Sigmoid colon (tissue), 7 donors: ENCODE data around the gene LYRM4. TPM values are rescaled to one million over a fixed set of nuclear protein-coding genes. Genes with fewer than 3 reads are reported as not detected.

Experiments used
- DNase-seq: peaks from one replicate; pipeline ENCODE4 v3.0.0-alpha.2; 2019
- H3K27ac ChIP-seq, 4 donors: fragments of 200-600 bp; sonication (generic); one replicate each; pipeline ENCODE4 v1.5.1; 2016 to 2019; ENCODE audit warnings: mild to moderate bottlenecking in 1 of 4
- H3K27me3 ChIP-seq, 3 donors: fragments of 200-600 bp; sonication (generic); one replicate each; pipeline ENCODE4 v1.5.1; 2019; ENCODE audit warnings: mild to moderate bottlenecking in 1 of 3
- H3K36me3 ChIP-seq, 4 donors: fragments of 200-600 bp; sonication (generic); one replicate each; pipeline ENCODE4 v1.5.1; 2016 to 2019
- H3K4me1 ChIP-seq, 4 donors: fragments of 200-600 bp; sonication (generic); one replicate each; pipeline ENCODE4 v1.5.1; 2017 to 2019
- H3K4me3 ChIP-seq, 4 donors: fragments of 200-600 bp; sonication (generic); one replicate each; pipeline ENCODE4 v1.5.1; 2017 to 2019; ENCODE audit warnings: mild to moderate bottlenecking in 2 of 4, moderate library complexity in 1 of 4
- H3K9me3 ChIP-seq, 4 donors: fragments of 200-600 bp in 3 of 4; sonication (generic) in 3 of 4; one replicate each; pipeline versions ENCODE4 v1.5.1 to v1.6.1; 2013 to 2019
- EP300 ChIP-seq, 4 donors: sonication (generic); formaldehyde crosslinking; IDR thresholded peaks; one replicate each; pipeline ENCODE4 v1.6.1; 2017; ENCODE audit warnings: antibody characterized with exemption in 4 of 4
- POLR2A ChIP-seq, 2 donors: fragments of 450-650 bp; IDR thresholded peaks; one replicate each; pipeline ENCODE4 v1.6.1; 2016; ENCODE audit warnings: antibody characterized with exemption in 2 of 2, mild to moderate bottlenecking in 2 of 2, moderate library complexity in 2 of 2
- POLR2AphosphoS5 ChIP-seq, 4 donors: sonication (generic); formaldehyde crosslinking; IDR thresholded peaks; one replicate each; pipeline ENCODE4 v1.6.1; 2017; ENCODE audit warnings: antibody characterized with exemption in 4 of 4
- WGBS, 2 donors: extraction: QIAGEN DNeasy Blood & Tissue Kit; methylation state at CpG; one replicate each; pipeline ENCODE4 v1.1.7; 2013; 5-methylcytosine and 5-hydroxymethylcytosine counted together
- intact Hi-C: fragments of 100-400 bp; cut with DNase I; formaldehyde crosslinking; loops from one replicate; pipeline ENCODE4 v1.15.1; 2023
- polyA plus RNA-seq, 3 donors: library from polyadenylated mRNA; stranded (reverse); fragments of 200-250 nt; gene quantifications; one replicate each; pipeline ENCODE4 v1.2.3, GENCODE V29; 2013
- total RNA-seq, 4 donors: library from RNA; depleted of rRNA; stranded (reverse); fragments of >200 nt; gene quantifications; one replicate each; pipeline ENCODE4 v1.1.0, GENCODE V29; 2016
- TF ChIP-seq, protein P1 (sequence below), 4 experiments: fragments of 450-650 bp in 3 of 4; fragments of 200-600 bp in 1 of 4; IDR thresholded peaks; one replicate each; pipeline ENCODE4 v1.5.1; 2016 to 2019; ENCODE audit warnings: antibody characterized with exemption in 4 of 4, mild to moderate bottlenecking in 3 of 4, moderate library complexity in 2 of 4
- donor health status: healthy with polysubstance abuse.
- donor health status: Bipolar disorder and iron deficiency.
- donor health status: healthy.

LYRM4 gene
- total and polyA plus RNA-seq, 7 donors = 11.3 to 29.3 (median 22.2) TPM

DNA sequence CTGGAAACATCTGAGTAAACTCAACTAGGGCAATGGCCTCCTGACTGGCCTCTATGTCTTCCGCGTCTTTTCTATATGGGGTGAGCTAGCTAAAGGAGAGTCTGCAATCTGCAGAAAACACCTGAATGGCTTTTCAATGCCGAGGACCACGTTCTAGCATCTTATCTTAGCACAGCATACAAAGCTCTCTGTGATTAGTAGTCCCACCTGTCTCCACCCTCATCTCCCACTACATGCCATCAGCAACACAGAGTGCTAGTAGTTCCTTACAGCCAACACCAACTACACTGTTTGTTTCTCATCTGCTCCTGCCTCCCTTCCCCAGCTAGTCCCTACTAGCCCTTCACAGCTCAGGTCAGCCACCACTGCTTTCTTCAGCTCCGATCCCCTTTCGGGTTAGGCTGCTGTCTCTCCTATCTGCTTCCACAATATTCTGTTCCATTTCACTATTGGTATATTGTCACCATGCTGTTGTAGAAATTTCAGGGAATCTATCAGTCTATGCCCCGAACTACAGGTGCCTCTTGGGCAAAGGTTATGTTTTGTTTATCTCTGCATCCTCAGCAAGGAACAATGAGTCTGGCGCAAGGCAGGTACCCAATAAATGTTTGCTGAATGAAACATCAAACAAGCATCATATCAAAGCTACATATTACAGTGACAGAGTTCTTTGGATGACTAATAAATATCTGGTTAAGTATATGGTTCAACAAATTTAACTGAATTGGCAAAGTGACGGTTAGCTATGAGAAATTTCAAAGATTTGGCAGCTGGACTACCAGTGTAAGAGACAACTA, 12.2 kb downstream of the LYRM4 start:
- no peak overlapping the region for H3K27ac ChIP-seq
- H3K4me3 ChIP-seq = no peak overlapping the region
- no peaks in the 10 kb centered on the region for H3K9me3 ChIP-seq
- H3K36me3 ChIP-seq = no peaks in the 10 kb centered on the region
- no peak for DNase-seq
- TF ChIP-seq POLR2AphosphoS5 (IDR thresholded peaks at IDR 0.05) (no peak), EP300 (IDR thresholded peaks at IDR 0.05) (no peak), POLR2A (IDR thresholded peaks at IDR 0.05) (no peak)
- TF ChIP-seq, protein P1, sequence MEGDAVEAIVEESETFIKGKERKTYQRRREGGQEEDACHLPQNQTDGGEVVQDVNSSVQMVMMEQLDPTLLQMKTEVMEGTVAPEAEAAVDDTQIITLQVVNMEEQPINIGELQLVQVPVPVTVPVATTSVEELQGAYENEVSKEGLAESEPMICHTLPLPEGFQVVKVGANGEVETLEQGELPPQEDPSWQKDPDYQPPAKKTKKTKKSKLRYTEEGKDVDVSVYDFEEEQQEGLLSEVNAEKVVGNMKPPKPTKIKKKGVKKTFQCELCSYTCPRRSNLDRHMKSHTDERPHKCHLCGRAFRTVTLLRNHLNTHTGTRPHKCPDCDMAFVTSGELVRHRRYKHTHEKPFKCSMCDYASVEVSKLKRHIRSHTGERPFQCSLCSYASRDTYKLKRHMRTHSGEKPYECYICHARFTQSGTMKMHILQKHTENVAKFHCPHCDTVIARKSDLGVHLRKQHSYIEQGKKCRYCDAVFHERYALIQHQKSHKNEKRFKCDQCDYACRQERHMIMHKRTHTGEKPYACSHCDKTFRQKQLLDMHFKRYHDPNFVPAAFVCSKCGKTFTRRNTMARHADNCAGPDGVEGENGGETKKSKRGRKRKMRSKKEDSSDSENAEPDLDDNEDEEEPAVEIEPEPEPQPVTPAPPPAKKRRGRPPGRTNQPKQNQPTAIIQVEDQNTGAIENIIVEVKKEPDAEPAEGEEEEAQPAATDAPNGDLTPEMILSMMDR (IDR thresholded peaks at IDR 0.05) = no peak
- 80 to 86% methylated on average over 9 of the region's 9 CpGs for WGBS, 2 donors
- no peaks in the 10 kb centered on the region for H3K4me1 ChIP-seq
- H3K27me3 ChIP-seq = no peaks in the 10 kb centered on the region
- intact Hi-C loops = no loop called here

DNA sequence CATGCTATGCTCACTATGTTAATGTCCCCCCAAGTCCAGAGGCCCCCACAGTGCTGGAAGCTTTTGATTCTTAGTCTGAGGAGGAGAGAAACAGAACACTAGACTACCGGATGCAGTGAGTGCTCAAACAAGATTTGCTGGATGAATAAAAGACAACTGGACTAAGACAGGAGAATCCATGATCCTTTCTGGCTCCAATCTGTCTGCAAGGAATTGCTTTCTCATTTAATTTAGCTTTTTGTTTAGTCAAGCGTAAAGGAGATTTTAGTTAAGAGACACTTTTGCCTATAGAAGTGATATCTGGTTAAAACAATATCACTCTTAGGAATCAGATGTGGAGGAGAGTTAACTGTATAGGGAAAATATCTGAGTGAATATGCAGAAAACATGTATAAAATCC, 13.5 kb downstream of the LYRM4 start:
- no peak overlapping the region for H3K27ac ChIP-seq
- H3K36me3 ChIP-seq = no peaks in the 10 kb centered on the region
- no peaks in the 10 kb centered on the region for H3K4me1 ChIP-seq
- H3K9me3 ChIP-seq = no peaks in the 10 kb centered on the region
- intact Hi-C loops = no loop called here
- no peaks in the 10 kb centered on the region for H3K27me3 ChIP-seq
- H3K4me3 ChIP-seq = no peak overlapping the region
- DNase-seq = no peak
- no peak for TF ChIP-seq POLR2A (IDR thresholded peaks at IDR 0.05)
- TF ChIP-seq EP300 (IDR thresholded peaks at IDR 0.05) = no peak
- TF ChIP-seq POLR2AphosphoS5 (IDR thresholded peaks at IDR 0.05) = no peak
- TF ChIP-seq, protein P1 (IDR thresholded peaks at IDR 0.05) = no peak
- 97% methylated on average over 2 of the region's 2 CpGs for WGBS, 2 donors

DNA sequence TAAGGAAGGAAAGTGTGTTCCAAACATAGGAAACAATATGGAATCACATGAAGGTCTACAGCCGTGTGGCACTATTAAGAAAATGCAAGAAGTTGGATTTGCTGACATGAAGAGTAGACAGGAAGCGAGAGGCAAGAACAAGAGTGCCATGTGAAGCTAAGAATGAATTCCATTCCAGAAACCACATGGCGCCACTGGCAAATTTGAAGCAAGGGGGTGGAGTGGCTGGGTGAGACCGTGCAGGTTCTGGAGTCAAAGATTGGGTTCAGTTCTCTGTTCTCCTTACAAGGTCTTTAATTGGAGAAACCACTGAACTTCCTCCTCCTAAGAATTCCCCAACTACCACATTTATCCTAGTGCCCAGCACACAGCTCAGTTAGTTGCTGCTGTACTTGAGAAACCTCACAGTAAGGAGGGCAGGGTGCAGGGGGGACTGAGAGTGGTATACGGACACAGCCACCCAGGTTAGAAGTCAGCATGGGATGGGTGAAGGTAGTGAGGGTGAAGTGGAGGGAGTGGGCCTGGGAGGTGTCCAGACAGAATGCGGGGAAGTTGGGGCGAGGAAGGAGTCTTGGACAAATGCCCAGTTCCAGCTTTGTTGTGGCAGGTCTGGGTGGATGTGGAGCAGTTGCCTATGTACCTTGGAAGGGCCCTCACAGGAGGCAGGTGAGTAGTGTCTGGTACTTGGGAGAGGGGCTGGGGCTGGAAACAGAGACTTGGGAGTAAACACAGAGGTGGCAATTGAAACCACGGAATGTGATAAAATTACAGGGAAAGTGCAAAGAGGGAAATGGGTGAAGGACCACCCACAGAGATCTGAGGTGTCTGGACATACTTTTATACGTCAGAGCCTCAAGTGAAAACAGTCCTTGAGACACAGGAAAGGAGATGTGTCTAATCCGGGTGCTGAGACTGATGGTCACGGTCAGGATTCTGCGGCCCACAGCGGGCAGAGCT, 14.3 kb downstream of the LYRM4 start:
- Histone ChIP-seq H3K27ac (no peak overlapping the region), H3K27me3 (no peaks in the 10 kb centered on the region), H3K4me3 (no peak overlapping the region), H3K4me1 (no peaks in the 10 kb centered on the region), H3K36me3 (no peaks in the 10 kb centered on the region), H3K9me3 (no peaks in the 10 kb centered on the region)
- DNase-seq = no peak
- intact Hi-C loops = no loop called here
- TF ChIP-seq POLR2AphosphoS5 (IDR thresholded peaks at IDR 0.05) = no peak
- TF ChIP-seq POLR2A (IDR thresholded peaks at IDR 0.05) = no peak
- TF ChIP-seq, protein P1 (IDR thresholded peaks at IDR 0.05) = no peak
- no peak for TF ChIP-seq EP300 (IDR thresholded peaks at IDR 0.05)
- WGBS, 2 donors = 88 to 90% methylated on average over 13 of the region's 13 CpGs

DNA sequence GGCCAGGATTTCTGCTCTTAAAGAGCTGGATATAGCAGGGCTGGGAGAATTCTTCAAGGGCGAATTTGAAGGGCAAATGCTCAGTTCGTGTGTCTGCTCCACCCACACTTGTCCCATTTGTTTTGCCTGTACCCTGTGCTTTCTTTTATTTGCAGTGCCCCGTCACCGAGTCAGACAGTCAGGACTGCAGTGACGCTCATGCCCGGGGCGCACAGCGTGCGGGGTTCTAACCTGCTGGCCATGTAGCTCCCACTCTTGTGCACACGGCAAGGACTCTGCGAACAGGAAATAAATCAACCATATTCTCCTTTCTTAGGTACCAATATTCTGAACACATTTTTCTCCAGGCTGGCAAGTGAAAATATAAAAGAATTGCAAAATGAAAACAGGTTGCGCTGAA, 17.7 kb downstream of the LYRM4 start:
- 88 to 96% methylated on average over 12 of the region's 12 CpGs for WGBS, 2 donors
- no peaks in the 10 kb centered on the region for H3K9me3 ChIP-seq
- H3K27ac ChIP-seq = no peak overlapping the region
- no peak for DNase-seq
- H3K4me1 ChIP-seq = no peaks in the 10 kb centered on the region
- intact Hi-C loops = no loop called here
- H3K4me3 ChIP-seq = no peak overlapping the region
- TF ChIP-seq EP300 (IDR thresholded peaks at IDR 0.05) (no peak), POLR2AphosphoS5 (IDR thresholded peaks at IDR 0.05) (no peak), POLR2A (IDR thresholded peaks at IDR 0.05) (no peak)
- TF ChIP-seq, protein P1 (IDR thresholded peaks at IDR 0.05) = no peak
- H3K27me3 ChIP-seq = no peaks in the 10 kb centered on the region
- no peaks in the 10 kb centered on the region for H3K36me3 ChIP-seq
